Measurements from ENCODE around the gene JARID2.

GRCh38 chr6:15539722-15540270 lies 293.9 kb downstream of the JARID2 start:
- no peak for TF ChIP-seq POLR2A (IDR thresholded peaks at IDR 0.05; ENCODE audit: extremely low read depth, insufficient read length)
- TF ChIP-seq CTCF (IDR thresholded peaks at IDR 0.05; ENCODE audit: low read depth, low read length): no peak

Data from NB4 (cell line).